Inflammatory macrophage (primary cell): ENCODE data around the gene FBXL16.

Experiments used
- DNase-seq, 2 donors: peaks; one replicate each; pipeline ENCODE4 v3.0.0-alpha.2; 2020 to 2022

The FBXL16 gene

GRCh38 chr16:689175-689897 lies 16.3 kb downstream of the FBXL16 start:
- no peak for DNase-seq

DNA sequence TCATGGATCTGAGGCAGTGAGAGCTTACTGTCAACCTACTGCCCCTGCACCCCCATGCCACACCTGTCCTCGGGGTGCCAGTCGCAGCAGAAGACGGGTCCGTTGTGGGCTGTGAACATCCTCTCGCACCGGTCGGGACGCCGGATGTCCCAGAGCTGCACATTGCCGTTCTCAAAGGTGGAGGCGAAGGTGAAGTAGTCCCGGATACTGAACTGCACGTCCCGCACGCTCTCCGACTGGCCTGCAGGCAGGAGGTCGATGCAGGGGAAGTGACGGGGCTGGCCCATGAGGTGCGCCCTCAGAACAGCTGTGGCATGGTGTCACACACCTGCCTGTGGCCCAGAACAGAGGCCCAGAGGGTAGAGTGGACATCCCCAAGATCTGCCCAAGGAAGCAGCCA lies 18.1 kb downstream of the FBXL16 start:
- DNase-seq: no peak

DNA sequence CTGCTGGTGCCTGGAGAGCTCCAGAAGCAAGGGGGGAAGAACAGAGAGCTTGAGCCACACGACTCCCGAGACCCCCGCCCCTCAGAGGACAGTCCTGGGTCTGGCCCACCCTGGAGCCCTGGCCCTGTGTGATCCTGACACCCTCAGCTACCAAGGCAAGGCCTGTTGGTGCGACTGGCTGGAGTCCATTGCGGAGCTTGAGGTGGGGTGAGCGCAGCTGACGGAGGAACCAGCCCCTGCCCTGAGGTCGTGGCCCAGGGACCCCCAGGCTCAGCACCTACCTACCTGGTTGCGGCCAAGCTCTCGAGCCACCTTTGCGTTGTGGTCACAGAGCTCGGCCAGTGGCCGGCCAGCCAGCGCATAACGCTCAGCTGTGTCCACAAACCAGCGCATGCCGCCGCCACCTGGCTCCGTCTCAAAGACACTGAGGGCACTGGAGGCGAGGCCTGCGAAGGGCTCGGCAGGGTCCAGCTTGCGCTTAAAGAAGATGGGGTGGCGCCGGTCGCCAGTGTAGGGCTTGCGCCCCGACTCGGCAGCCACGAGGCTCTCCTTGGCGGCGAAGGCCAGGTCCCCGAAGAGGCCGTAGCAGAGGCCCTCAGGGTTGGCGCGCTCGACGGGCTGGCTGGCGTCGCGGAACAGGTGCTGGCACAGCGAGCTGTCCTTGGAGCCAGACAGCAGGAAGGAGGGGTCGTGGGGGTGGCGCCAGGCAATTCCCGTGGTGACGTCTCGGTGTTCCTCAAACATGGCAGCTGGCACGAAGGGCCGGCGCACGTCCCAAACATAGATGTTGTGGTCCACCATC lies 18.9 kb downstream of the FBXL16 start:
- no peak for DNase-seq

DNA sequence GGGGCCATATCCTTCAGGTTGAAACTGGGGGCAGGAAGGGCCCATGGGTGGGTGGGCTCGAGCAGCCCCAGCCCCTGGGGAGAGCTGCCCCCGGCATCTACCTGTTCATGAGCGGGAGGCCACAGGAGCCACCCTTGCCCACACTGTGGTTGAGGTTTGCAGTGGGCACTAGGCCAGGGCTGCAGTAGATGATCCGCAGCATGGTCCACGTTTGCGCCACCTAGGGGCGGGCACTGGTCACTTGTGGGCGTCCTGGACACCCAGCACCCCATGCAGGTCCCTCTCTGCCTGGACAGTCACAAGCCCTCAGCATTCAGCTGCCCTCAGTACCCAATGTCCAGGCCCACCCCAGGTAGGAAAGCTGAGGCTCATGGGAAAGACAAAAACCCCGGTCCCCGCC lies 19.6 kb downstream of the FBXL16 start:
- peak; percentile 19 to 38 for DNase-seq

DNA sequence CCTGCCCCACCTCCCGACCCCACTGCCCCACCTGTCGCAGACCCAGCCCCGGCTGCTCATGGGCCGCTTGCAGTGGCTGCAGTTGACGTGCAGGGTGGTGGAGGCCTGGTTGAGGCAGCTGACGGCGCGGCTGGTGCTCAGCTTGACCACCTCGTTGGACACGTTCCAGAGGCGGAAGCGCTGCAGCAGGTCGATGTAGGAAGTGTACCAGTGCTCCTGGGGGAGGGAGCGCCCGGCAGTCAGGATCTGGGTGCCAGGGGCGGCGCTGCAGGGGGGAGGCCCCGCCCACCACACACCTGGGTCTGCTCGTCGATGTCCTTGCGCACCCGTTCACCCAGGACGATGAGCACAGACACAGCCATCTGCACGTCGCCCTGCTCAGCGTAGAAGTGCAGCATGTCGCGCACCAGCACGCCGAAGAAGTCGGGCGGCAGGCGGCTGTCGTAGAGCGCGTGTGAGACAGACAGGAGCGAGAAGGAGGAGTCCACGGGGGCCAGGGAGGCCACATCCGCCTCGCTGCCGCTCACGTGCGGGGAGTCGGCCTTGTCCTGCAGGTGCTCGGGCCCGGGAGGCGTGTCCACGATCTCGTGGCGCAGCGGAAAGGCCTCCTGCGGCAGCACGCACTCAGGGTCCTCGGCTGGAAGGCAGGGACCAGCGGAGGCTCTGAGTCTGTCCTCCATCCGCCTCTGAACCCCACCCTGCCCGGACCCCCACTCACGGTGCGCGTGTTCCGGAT lies 20.5 kb downstream of the FBXL16 start:
- DNase-seq: no peak

GRCh38 chr16:684071-684794 lies 21.4 kb downstream of the FBXL16 start, which contains the start of gene JMJD8:
TSS of gene JMJD8 (minus strand) at chr16:684334. CDS start at chr16:684319, 15 bp downstream.
- peak; percentile 96 to 97 for DNase-seq

- no peak for DNase-seq
These were observed 22.1 kb downstream of the FBXL16 start for GRCh38 chr16:683396-684070.

GRCh38 chr16:682493-683395 lies 22.9 kb downstream of the FBXL16 start:
- DNase-seq: no peak

- no peak for DNase-seq
These were observed 23.7 kb downstream of the FBXL16 start for GRCh38 chr16:681746-682427.

DNA sequence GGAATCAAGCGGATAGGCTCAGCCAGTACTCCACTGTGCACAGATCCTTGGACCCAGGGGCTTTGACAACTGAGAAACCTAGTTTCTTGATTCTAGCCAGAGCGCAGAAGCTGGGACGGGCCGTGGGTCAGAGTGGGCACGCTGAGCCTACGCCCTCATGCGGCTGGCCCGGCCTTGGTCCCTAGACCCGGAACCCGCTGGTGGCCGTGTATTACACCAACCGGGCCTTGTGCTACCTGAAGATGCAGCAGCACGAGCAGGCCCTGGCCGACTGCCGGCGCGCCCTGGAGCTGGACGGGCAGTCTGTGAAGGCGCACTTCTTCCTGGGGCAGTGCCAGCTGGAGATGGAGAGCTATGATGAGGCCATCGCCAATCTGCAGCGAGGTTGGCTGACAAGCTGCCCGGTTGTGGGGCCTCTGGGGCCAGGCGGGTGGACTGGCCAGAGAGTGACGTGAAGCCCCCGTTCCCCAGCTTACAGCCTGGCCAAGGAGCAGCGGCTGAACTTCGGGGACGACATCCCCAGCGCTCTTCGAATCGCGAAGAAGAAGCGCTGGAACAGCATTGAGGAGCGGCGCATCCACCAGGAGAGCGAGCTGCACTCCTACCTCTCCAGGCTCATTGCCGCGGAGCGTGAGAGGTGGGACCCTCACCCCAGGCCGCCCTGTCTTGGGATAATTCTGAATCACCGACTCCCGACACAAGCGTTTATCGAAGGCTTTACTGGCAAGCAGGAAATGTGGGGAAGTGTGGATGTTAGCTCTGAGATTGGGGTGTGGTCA lies 24.4 kb downstream of the FBXL16 start:
- DNase-seq: peak; percentile 4 to 56

GRCh38 chr16:680625-680945 lies 25.0 kb downstream of the FBXL16 start:
- DNase-seq: no peak

- DNase-seq: peak; percentile 84 to 95
These were observed 25.6 kb downstream of the FBXL16 start, which contains the start of gene STUB1 for GRCh38 chr16:679814-680624. TSS of gene STUB1 (plus strand) at chr16:680410. CDS start at chr16:680526, 116 bp downstream.

DNA sequence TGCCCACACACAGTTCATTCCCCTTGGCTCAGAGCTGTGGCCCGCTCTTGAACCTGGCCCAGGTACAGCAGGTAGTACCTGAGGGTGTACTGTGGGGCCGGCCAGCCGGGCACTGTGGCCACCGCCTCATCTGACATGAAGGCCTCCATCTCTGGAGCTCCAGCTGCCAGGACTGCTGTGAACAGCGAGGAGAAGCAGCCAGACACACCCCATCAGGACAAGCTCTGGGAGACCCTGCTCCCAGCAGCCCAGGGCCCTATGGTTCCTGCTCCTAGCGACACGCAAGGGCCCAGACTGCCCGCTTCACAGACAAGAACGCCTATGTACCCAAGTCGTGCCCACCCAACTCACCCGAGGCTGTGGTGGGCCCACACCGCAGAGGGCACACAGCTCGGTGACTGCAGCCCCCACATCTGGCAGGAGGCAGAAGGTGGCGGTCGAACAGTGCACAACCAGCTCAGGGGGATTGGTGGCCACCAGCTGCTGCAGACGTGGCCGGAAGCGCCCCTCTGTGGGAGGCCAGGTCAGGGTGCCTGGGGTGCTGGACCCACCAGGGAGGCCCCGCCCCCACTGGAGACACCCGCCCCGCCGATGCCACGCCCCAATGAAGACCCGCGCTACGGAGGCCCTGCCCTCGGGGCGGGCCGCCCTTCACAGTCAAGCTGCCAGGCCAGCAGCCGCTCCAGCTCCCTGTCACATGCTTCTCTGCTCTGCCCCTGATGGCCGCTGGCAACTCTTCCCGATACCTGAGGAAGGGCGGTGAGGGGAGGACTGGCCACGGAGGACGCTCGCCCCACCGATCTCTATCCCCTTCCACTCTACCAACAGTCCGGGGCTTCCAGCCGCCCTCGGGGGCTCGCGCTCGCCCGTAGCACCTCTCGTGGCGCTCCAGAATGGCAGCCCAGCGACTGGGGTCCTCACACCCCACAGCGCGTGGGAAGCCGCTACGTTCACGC lies 26.5 kb downstream of the FBXL16 start:
- DNase-seq: peak; percentile 43 to 63

GRCh38 chr16:678209-678857 lies 27.3 kb downstream of the FBXL16 start:
- no peak for DNase-seq

DNA sequence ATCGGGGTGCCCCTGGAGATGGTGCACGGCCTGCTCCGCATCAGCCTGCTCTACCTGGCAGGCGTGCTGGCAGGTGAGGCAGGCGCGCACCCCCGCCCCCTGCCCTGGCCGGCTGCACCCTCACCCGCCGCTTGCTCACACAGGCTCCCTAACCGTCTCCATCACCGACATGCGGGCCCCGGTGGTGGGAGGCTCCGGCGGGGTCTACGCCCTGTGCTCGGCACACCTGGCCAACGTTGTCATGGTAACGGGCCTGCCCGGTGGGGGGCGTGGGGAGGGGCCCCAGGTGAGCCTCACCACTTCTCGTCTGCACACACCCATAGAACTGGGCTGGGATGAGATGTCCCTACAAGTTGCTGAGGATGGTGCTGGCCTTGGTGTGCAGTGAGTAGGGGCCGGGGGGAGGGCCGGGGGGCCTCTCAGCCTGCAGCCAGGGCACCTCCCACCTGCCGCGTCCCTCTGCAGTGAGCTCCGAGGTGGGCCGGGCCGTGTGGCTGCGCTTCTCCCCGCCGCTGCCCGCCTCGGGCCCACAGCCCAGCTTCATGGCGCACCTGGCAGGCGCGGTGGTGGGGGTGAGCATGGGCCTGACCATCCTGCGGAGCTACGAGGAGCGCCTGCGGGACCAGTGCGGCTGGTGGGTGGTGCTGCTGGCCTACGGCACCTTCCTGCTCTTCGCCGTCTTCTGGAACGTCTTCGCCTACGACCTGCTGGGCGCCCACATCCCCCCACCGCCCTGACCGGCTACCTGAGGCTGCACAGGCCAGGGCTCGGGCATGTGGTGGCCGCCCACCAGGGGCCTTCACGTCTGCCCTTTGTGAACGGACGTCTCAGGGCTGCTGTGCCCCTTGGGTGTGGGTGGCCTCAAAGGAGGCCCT lies 28.0 kb downstream of the FBXL16 start:
- no peak for DNase-seq

DNA sequence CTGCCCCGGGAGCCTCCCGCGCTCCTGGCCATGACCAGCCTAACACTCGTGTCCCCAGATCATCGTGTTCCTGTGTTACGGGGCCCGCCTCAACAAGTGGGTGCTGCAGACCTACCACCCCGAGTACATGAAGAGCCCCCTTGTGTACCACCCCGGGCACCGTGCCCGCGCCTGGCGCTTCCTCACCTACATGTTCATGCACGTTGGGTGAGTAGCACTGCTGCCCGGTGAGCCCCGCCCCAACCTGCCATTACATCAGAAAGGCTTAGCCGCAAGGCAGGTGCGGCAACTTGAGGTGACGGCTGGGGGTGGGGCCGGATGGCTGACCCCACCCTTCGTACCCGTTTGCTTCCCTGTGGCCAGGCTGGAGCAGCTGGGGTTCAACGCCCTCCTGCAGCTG lies 28.7 kb downstream of the FBXL16 start:
- no peak for DNase-seq
